ENCODE results near the gene POU2F3.

Gene POU2F3

GRCh38 chr11:120221115-120221752 is 18.7 kb upstream of the POU2F3 start:
- TF ChIP-seq SIN3A (IDR thresholded peaks at IDR 0.05; ENCODE audit: borderline replicate concordance, insufficient read depth, low read length), result no peak
- TF ChIP-seq REST (IDR thresholded peaks at IDR 0.05; ENCODE audit: insufficient read depth in 1 of 2, low read depth in 2 of 2, low read length in 2 of 2), result no peak
- TF ChIP-seq POLR2AphosphoS5 (IDR thresholded peaks at IDR 0.05; ENCODE audit: low read depth, low read length), result no peak
- no peak for TF ChIP-seq FOXP2 (optimal IDR thresholded peaks at IDR 0.05; ENCODE audit: borderline replicate concordance, extremely low read depth, extremely low read length, insufficient read depth)
- no peak for TF ChIP-seq TAF1 (IDR thresholded peaks at IDR 0.05; ENCODE audit: borderline replicate concordance, insufficient read depth, low read length)

GRCh38 chr11:120222916-120223315 is 17.0 kb upstream of the POU2F3 start:
- TF ChIP-seq REST (IDR thresholded peaks at IDR 0.05; ENCODE audit: insufficient read depth in 1 of 2, low read depth in 2 of 2, low read length in 2 of 2) (no peak), TAF1 (IDR thresholded peaks at IDR 0.05; ENCODE audit: borderline replicate concordance, insufficient read depth, low read length) (no peak), POLR2AphosphoS5 (IDR thresholded peaks at IDR 0.05; ENCODE audit: low read depth, low read length) (no peak), SIN3A (IDR thresholded peaks at IDR 0.05; ENCODE audit: borderline replicate concordance, insufficient read depth, low read length) (no peak), FOXP2 (optimal IDR thresholded peaks at IDR 0.05; ENCODE audit: borderline replicate concordance, extremely low read depth, extremely low read length, insufficient read depth) (no peak)

- TF ChIP-seq FOXP2 (optimal IDR thresholded peaks at IDR 0.05; ENCODE audit: borderline replicate concordance, extremely low read depth, extremely low read length, insufficient read depth) (no peak), REST (IDR thresholded peaks at IDR 0.05; ENCODE audit: insufficient read depth in 1 of 2, low read depth in 2 of 2, low read length in 2 of 2) (no peak), SIN3A (IDR thresholded peaks at IDR 0.05; ENCODE audit: borderline replicate concordance, insufficient read depth, low read length) (no peak), TAF1 (IDR thresholded peaks at IDR 0.05; ENCODE audit: borderline replicate concordance, insufficient read depth, low read length) (no peak), POLR2AphosphoS5 (IDR thresholded peaks at IDR 0.05; ENCODE audit: low read depth, low read length) (no peak)
Observed at GRCh38 chr11:120223793-120224192, 16.1 kb upstream of the POU2F3 start.

- TF ChIP-seq POLR2AphosphoS5 (IDR thresholded peaks at IDR 0.05; ENCODE audit: low read depth, low read length) (no peak), SIN3A (IDR thresholded peaks at IDR 0.05; ENCODE audit: borderline replicate concordance, insufficient read depth, low read length) (no peak), TAF1 (IDR thresholded peaks at IDR 0.05; ENCODE audit: borderline replicate concordance, insufficient read depth, low read length) (no peak), REST (IDR thresholded peaks at IDR 0.05; ENCODE audit: insufficient read depth in 1 of 2, low read depth in 2 of 2, low read length in 2 of 2) (no peak), FOXP2 (optimal IDR thresholded peaks at IDR 0.05; ENCODE audit: borderline replicate concordance, extremely low read depth, extremely low read length, insufficient read depth) (no peak)
Observed at GRCh38 chr11:120224361-120224760, 15.6 kb upstream of the POU2F3 start.
